WTC11 (cell line): ENCODE measurements around the gene PARVG. TPM values are rescaled to one million over a fixed set of nuclear protein-coding genes. Genes with fewer than 3 reads are reported as not detected.

ENCODE experiments used
- ATAC-seq: fragments of 200-7000 bp; cut with Tn5 transposase; 2 replicates; pipeline ENCODE4 v1.10.0; 2021; ENCODE audit warnings: mild to moderate bottlenecking, moderate library complexity
- CTCF ChIA-PET: fragments of 300-600 bp; sonication (Branson Sonifier 250); formaldehyde crosslinking; loops from one replicate; lab custom pipeline; 2021; ENCODE audit warnings: antibody characterized with exemption; lab: Charles Lee
- POLR2A ChIA-PET: fragments of 350-600 bp; sonication (Branson Sonifier 250); formaldehyde crosslinking; loops from one replicate; lab custom pipeline; 2021; ENCODE audit warnings: antibody characterized with exemption; lab: Charles Lee
- DNase-seq: peaks from one replicate; pipeline ENCODE4 v3.0.0; 2021; ENCODE audit warnings: low spot score
- H3K27ac Mint-ChIP-seq: 2 replicates; pipeline ENCODE4 v1.8.0; 2021; ENCODE audit warnings: mixed read lengths
- H3K27me3 Mint-ChIP-seq: 2 replicates; pipeline ENCODE4 v1.8.0; 2021; ENCODE audit warnings: low read depth, mild to moderate bottlenecking, moderate library complexity, mixed read lengths
- H3K36me3 Mint-ChIP-seq: 2 replicates; pipeline ENCODE4 v1.8.0; 2021; ENCODE audit warnings: mixed read lengths
- H3K4me1 Mint-ChIP-seq: 2 replicates; pipeline ENCODE4 v1.8.0; 2022; ENCODE audit warnings: mixed read lengths
- H3K4me3 Mint-ChIP-seq: 2 replicates; pipeline ENCODE4 v1.8.0; 2021; ENCODE audit warnings: mild to moderate bottlenecking, moderate library complexity, mixed read lengths
- H3K9me3 Mint-ChIP-seq: 2 replicates; pipeline ENCODE4 v1.8.0; 2021; ENCODE audit warnings: mixed read lengths
- ATF6 ChIP-seq: sonication (generic); formaldehyde crosslinking; IDR thresholded peaks from 2 replicates; pipeline ENCODE4 v1.8.1; 2023; ENCODE audit warnings: mild to moderate bottlenecking, missing genetic modification reagents
- CREB1 ChIP-seq: sonication (generic); formaldehyde crosslinking; IDR thresholded peaks from 2 replicates; pipeline ENCODE4 v1.8.0; 2023; ENCODE audit warnings: mild to moderate bottlenecking, missing genetic modification reagents
- GABPB1 ChIP-seq: sonication (generic); formaldehyde crosslinking; IDR thresholded peaks from 2 replicates; pipeline ENCODE4 v1.8.1; 2023; ENCODE audit warnings: mild to moderate bottlenecking, missing genetic modification reagents
- HMGA2 ChIP-seq: fragments of 250-450 bp; sonication (Bioruptor Pico); IDR thresholded peaks from 2 replicates; pipeline ENCODE4 v1.4.0; 2021; ENCODE audit warnings: mild to moderate bottlenecking, moderate library complexity
- NFYB ChIP-seq: sonication (generic); formaldehyde crosslinking; conservative IDR thresholded peaks from 2 replicates; pipeline ENCODE4 v1.8.0; 2022; ENCODE audit warnings: low read depth, missing genetic modification reagents
- OVOL2 ChIP-seq: fragments of 250-450 bp; sonication (Bioruptor Pico); IDR thresholded peaks from 2 replicates; pipeline ENCODE4 v1.9.0; 2021; ENCODE audit warnings: mild to moderate bottlenecking, borderline replicate concordance
- PRDM15 ChIP-seq: sonication (generic); formaldehyde crosslinking; IDR thresholded peaks from 2 replicates; pipeline ENCODE4 v1.8.0; 2022; ENCODE audit warnings: missing genetic modification reagents
- SOX15 ChIP-seq: fragments of 250-450 bp; sonication (Bioruptor Pico); IDR thresholded peaks from 2 replicates; pipeline ENCODE4 v1.9.0; 2021; ENCODE audit warnings: mild to moderate bottlenecking
- TP53 ChIP-seq: sonication (generic); formaldehyde crosslinking; IDR thresholded peaks from 2 replicates; pipeline ENCODE4 v1.8.1; 2023; ENCODE audit warnings: mild to moderate bottlenecking, missing genetic modification reagents
- ZBTB21 ChIP-seq: sonication (generic); formaldehyde crosslinking; IDR thresholded peaks from 2 replicates; pipeline ENCODE4 v1.8.1; 2023; ENCODE audit warnings: mild to moderate bottlenecking, missing genetic modification reagents, borderline replicate concordance
- ZBTB43 ChIP-seq: sonication (generic); formaldehyde crosslinking; IDR thresholded peaks from 2 replicates; pipeline ENCODE4 v1.8.1; 2023; ENCODE audit warnings: mild to moderate bottlenecking, missing genetic modification reagents
- ZMAT4 ChIP-seq: fragments of 250-450 bp; sonication (Bioruptor Pico); IDR thresholded peaks from 2 replicates; pipeline ENCODE4 v1.9.0; 2021; ENCODE audit warnings: mild to moderate bottlenecking
- ZNF317 ChIP-seq: sonication (generic); formaldehyde crosslinking; IDR thresholded peaks from 2 replicates; pipeline ENCODE4 v1.8.1; 2023; ENCODE audit warnings: low read depth, mild to moderate bottlenecking, moderate library complexity, missing genetic modification reagents, borderline replicate concordance
- ZNF425 ChIP-seq: fragments of 250-450 bp; sonication (Bioruptor Pico); conservative IDR thresholded peaks from 2 replicates; pipeline ENCODE4 v1.9.0; 2021; ENCODE audit warnings: mild to moderate bottlenecking
- total RNA-seq: library from RNA; stranded (reverse); gene quantifications from 3 replicates; pipeline ENCODE4 v1.2.3, GENCODE V29; 2021
- TF ChIP-seq, protein P1 (sequence below): sonication (generic); formaldehyde crosslinking; IDR thresholded peaks from 2 replicates; pipeline ENCODE4 v1.8.0; 2022; ENCODE audit warnings: mild to moderate bottlenecking, missing genetic modification reagents
- TF ChIP-seq, protein P2 (sequence below): sonication (generic); formaldehyde crosslinking; IDR thresholded peaks from 2 replicates; pipeline ENCODE4 v1.8.0; 2023; ENCODE audit warnings: mild to moderate bottlenecking, missing genetic modification reagents
- TF ChIP-seq, protein P3 (sequence below): sonication (generic); formaldehyde crosslinking; IDR thresholded peaks from 2 replicates; pipeline ENCODE4 v1.8.0; 2022; ENCODE audit warnings: mild to moderate bottlenecking, missing genetic modification reagents

Gene PARVG
- total RNA-seq, 1 experiment from 2014 or later: 0.94 TPM

- no peak for TF ChIP-seq ZNF425 (CRISPR knock-in tag)
- no peak for TF ChIP-seq TP53 (CRISPR knock-in tag)
- TF ChIP-seq, all 79 proteins: peak for 0
Observed at GRCh38 chr22:44243761-44244160, 63.0 kb downstream of the PARVG start (continued).

GRCh38 chr22:44244265-44244822, 63.6 kb downstream of the PARVG start:
- H3K4me3 Mint-ChIP-seq: no peak overlapping the region
- CTCF ChIA-PET: interaction anchor here (1.8 kb wide), 1 partner anchor 361 kb away, joined by 4 read pairs; no protein-coding TSS in a partner anchor
- DNase-seq: no peak
- no peaks in the 10 kb centered on the region for H3K4me1 Mint-ChIP-seq
- TF ChIP-seq, protein P1, sequence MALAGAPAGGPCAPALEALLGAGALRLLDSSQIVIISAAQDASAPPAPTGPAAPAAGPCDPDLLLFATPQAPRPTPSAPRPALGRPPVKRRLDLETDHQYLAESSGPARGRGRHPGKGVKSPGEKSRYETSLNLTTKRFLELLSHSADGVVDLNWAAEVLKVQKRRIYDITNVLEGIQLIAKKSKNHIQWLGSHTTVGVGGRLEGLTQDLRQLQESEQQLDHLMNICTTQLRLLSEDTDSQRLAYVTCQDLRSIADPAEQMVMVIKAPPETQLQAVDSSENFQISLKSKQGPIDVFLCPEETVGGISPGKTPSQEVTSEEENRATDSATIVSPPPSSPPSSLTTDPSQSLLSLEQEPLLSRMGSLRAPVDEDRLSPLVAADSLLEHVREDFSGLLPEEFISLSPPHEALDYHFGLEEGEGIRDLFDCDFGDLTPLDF: no peak
- TF ChIP-seq ZMAT4 (CRISPR knock-in tag) (no peak), SOX15 (CRISPR knock-in tag) (no peak), ZNF317 (CRISPR knock-in tag) (no peak), ZBTB21 (no peak), CREB1 (no peak), GABPB1 (CRISPR knock-in tag) (no peak), OVOL2 (CRISPR knock-in tag) (no peak)
- TF ChIP-seq, protein P2, sequence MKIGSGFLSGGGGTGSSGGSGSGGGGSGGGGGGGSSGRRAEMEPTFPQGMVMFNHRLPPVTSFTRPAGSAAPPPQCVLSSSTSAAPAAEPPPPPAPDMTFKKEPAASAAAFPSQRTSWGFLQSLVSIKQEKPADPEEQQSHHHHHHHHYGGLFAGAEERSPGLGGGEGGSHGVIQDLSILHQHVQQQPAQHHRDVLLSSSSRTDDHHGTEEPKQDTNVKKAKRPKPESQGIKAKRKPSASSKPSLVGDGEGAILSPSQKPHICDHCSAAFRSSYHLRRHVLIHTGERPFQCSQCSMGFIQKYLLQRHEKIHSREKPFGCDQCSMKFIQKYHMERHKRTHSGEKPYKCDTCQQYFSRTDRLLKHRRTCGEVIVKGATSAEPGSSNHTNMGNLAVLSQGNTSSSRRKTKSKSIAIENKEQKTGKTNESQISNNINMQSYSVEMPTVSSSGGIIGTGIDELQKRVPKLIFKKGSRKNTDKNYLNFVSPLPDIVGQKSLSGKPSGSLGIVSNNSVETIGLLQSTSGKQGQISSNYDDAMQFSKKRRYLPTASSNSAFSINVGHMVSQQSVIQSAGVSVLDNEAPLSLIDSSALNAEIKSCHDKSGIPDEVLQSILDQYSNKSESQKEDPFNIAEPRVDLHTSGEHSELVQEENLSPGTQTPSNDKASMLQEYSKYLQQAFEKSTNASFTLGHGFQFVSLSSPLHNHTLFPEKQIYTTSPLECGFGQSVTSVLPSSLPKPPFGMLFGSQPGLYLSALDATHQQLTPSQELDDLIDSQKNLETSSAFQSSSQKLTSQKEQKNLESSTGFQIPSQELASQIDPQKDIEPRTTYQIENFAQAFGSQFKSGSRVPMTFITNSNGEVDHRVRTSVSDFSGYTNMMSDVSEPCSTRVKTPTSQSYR (CRISPR knock-in tag): no peak
- TF ChIP-seq, protein P3, sequence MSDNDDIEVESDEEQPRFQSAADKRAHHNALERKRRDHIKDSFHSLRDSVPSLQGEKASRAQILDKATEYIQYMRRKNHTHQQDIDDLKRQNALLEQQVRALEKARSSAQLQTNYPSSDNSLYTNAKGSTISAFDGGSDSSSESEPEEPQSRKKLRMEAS (CRISPR knock-in tag): no peak
- TF ChIP-seq, all 79 proteins: peak for 0
- Mint-ChIP-seq H3K36me3 (peaks cover 8% of the 10 kb centered on the region), H3K27me3 (no peaks in the 10 kb centered on the region), H3K9me3 (peaks cover 8% of the 10 kb centered on the region), H3K27ac (no peak overlapping the region)
- ATAC-seq: no peak
- POLR2A ChIA-PET: no interaction called here

- Mint-ChIP-seq H3K36me3 (peaks cover 19% of the 10 kb centered on the region), H3K27ac (no peak overlapping the region), H3K4me1 (no peaks in the 10 kb centered on the region), H3K4me3 (no peak overlapping the region), H3K27me3 (no peaks in the 10 kb centered on the region), H3K9me3 (peaks cover 19% of the 10 kb centered on the region)
- POLR2A ChIA-PET: interaction anchor here (0.6 kb wide), 1 partner anchor 40 kb away, joined by 3 read pairs; no protein-coding TSS in a partner anchor
- DNase-seq (no peak), ATAC-seq (no peak)
- TF ChIP-seq ATF6 (CRISPR knock-in tag) (no peak), ZBTB43 (no peak), NFYB (CRISPR knock-in tag) (no peak), HMGA2 (CRISPR knock-in tag) (no peak), PRDM15 (CRISPR knock-in tag) (no peak)
- CTCF ChIA-PET: no interaction called here
Observed at GRCh38 chr22:44245438-44245837, 64.7 kb downstream of the PARVG start.
